IPS-18a (cell line): ENCODE measurements around the gene LDHAL6B.

ENCODE experiments used
- H3K27ac ChIP-seq: one replicate; pipeline ENCODE4 v1.5.1; 2013; ENCODE audit warnings: low read length
- H3K27me3 ChIP-seq: one replicate; pipeline ENCODE4 v1.6.1; 2013; ENCODE audit warnings: mild to moderate bottlenecking, low read length; ENCODE audit not compliant: control insufficient read depth, insufficient read depth
- H3K36me3 ChIP-seq: one replicate; pipeline ENCODE4 v1.6.1; 2013; ENCODE audit warnings: low read depth, low read length; ENCODE audit not compliant: control insufficient read depth
- H3K4me1 ChIP-seq: one replicate; pipeline ENCODE4 v1.6.1; 2013; ENCODE audit warnings: low read depth, low read length; ENCODE audit not compliant: control insufficient read depth
- H3K4me3 ChIP-seq: one replicate; pipeline ENCODE4 v1.5.1; 2013; ENCODE audit warnings: low read length
- H3K9ac ChIP-seq: one replicate; pipeline ENCODE4 v1.6.1; 2013; ENCODE audit warnings: mild to moderate bottlenecking, low read length, moderate library complexity
- H3K9me3 ChIP-seq: one replicate; pipeline ENCODE4 v1.6.1; 2013; ENCODE audit warnings: low read depth, low read length; ENCODE audit not compliant: control insufficient read depth

LDHAL6B gene

GRCh38 chr15:59242649-59243048 is 36.0 kb downstream of the LDHAL6B start:
- Histone ChIP-seq H3K4me3 (no peak overlapping the region), H3K36me3 (no peaks in the 10 kb centered on the region), H3K4me1 (peaks cover 6% of the 10 kb centered on the region), H3K9ac (no peak overlapping the region), H3K27ac (no peak overlapping the region), H3K27me3 (no peaks in the 10 kb centered on the region), H3K9me3 (no peaks in the 10 kb centered on the region)

GRCh38 chr15:59243622-59244021 is 37.0 kb downstream of the LDHAL6B start:
- Histone ChIP-seq H3K27me3 (no peaks in the 10 kb centered on the region), H3K9me3 (no peaks in the 10 kb centered on the region), H3K27ac (no peak overlapping the region), H3K9ac (no peak overlapping the region), H3K36me3 (no peaks in the 10 kb centered on the region), H3K4me3 (no peak overlapping the region), H3K4me1 (no peaks in the 10 kb centered on the region)

GRCh38 chr15:59244337-59244736 is 37.7 kb downstream of the LDHAL6B start:
- Histone ChIP-seq H3K36me3 (no peaks in the 10 kb centered on the region), H3K4me1 (no peaks in the 10 kb centered on the region), H3K4me3 (no peak overlapping the region), H3K27me3 (no peaks in the 10 kb centered on the region), H3K9ac (no peak overlapping the region), H3K9me3 (no peaks in the 10 kb centered on the region), H3K27ac (no peak overlapping the region)

- no peak overlapping the region for H3K27ac ChIP-seq
- no peaks in the 10 kb centered on the region for H3K27me3 ChIP-seq
- H3K4me3 ChIP-seq, result no peak overlapping the region
- no peak overlapping the region for H3K9ac ChIP-seq
- H3K9me3 ChIP-seq, result no peaks in the 10 kb centered on the region
- H3K4me1 ChIP-seq, result no peaks in the 10 kb centered on the region
- H3K36me3 ChIP-seq, result no peaks in the 10 kb centered on the region
Measured at GRCh38 chr15:59245559-59245958, 38.9 kb downstream of the LDHAL6B start.

- no peak overlapping the region for H3K27ac ChIP-seq
Measured at GRCh38 chr15:59247364-59247763, 40.7 kb downstream of the LDHAL6B start.

GRCh38 chr15:59249816-59250215 is 43.2 kb downstream of the LDHAL6B start:
- H3K36me3 ChIP-seq, result no peaks in the 10 kb centered on the region
- H3K27me3 ChIP-seq, result no peaks in the 10 kb centered on the region
- no peaks in the 10 kb centered on the region for H3K4me1 ChIP-seq
- H3K4me3 ChIP-seq, result no peak overlapping the region
- no peak overlapping the region for H3K27ac ChIP-seq
- H3K9ac ChIP-seq, result no peak overlapping the region
- no peaks in the 10 kb centered on the region for H3K9me3 ChIP-seq

More at GRCh38 chr15:59247364-59247763, 40.7 kb downstream of the LDHAL6B start:
- Histone ChIP-seq H3K36me3 (no peaks in the 10 kb centered on the region), H3K9ac (no peak overlapping the region), H3K4me1 (no peaks in the 10 kb centered on the region), H3K27me3 (no peaks in the 10 kb centered on the region), H3K4me3 (no peak overlapping the region), H3K9me3 (no peaks in the 10 kb centered on the region)

GRCh38 chr15:59250249-59250648 is 43.6 kb downstream of the LDHAL6B start:
- H3K4me1 ChIP-seq, result no peaks in the 10 kb centered on the region
- no peaks in the 10 kb centered on the region for H3K36me3 ChIP-seq
- H3K27me3 ChIP-seq, result no peaks in the 10 kb centered on the region
- no peaks in the 10 kb centered on the region for H3K9me3 ChIP-seq
- H3K27ac ChIP-seq, result no peak overlapping the region
- no peak overlapping the region for H3K4me3 ChIP-seq
- no peak overlapping the region for H3K9ac ChIP-seq

- H3K27ac ChIP-seq, result no peak overlapping the region
- H3K4me1 ChIP-seq, result no peaks in the 10 kb centered on the region
- H3K36me3 ChIP-seq, result no peaks in the 10 kb centered on the region
- H3K9me3 ChIP-seq, result no peaks in the 10 kb centered on the region
- no peak overlapping the region for H3K4me3 ChIP-seq
- no peak overlapping the region for H3K9ac ChIP-seq
- no peaks in the 10 kb centered on the region for H3K27me3 ChIP-seq
Measured at GRCh38 chr15:59251001-59251845, 44.6 kb downstream of the LDHAL6B start.

- no peak overlapping the region for H3K9ac ChIP-seq
- H3K9me3 ChIP-seq, result no peaks in the 10 kb centered on the region
- H3K27me3 ChIP-seq, result no peaks in the 10 kb centered on the region
- H3K36me3 ChIP-seq, result no peaks in the 10 kb centered on the region
- H3K4me3 ChIP-seq, result no peak overlapping the region
- H3K4me1 ChIP-seq, result no peaks in the 10 kb centered on the region
- no peak overlapping the region for H3K27ac ChIP-seq
Measured at GRCh38 chr15:59252137-59252536, 45.5 kb downstream of the LDHAL6B start.

GRCh38 chr15:59255680-59256336 is 49.2 kb downstream of the LDHAL6B start:
- no peaks in the 10 kb centered on the region for H3K4me1 ChIP-seq
- no peaks in the 10 kb centered on the region for H3K36me3 ChIP-seq
- no peaks in the 10 kb centered on the region for H3K9me3 ChIP-seq
- H3K4me3 ChIP-seq, result no peak overlapping the region
- H3K27ac ChIP-seq, result no peak overlapping the region
- no peak overlapping the region for H3K9ac ChIP-seq
- no peaks in the 10 kb centered on the region for H3K27me3 ChIP-seq

GRCh38 chr15:59256482-59256881 is 49.8 kb downstream of the LDHAL6B start:
- no peaks in the 10 kb centered on the region for H3K4me1 ChIP-seq
- no peaks in the 10 kb centered on the region for H3K9me3 ChIP-seq
- H3K27me3 ChIP-seq, result no peaks in the 10 kb centered on the region
- H3K9ac ChIP-seq, result no peak overlapping the region
- H3K36me3 ChIP-seq, result no peaks in the 10 kb centered on the region
- no peak overlapping the region for H3K4me3 ChIP-seq
- H3K27ac ChIP-seq, result no peak overlapping the region

- no peaks in the 10 kb centered on the region for H3K4me1 ChIP-seq
- H3K27me3 ChIP-seq, result no peaks in the 10 kb centered on the region
- H3K9ac ChIP-seq, result no peak overlapping the region
- no peaks in the 10 kb centered on the region for H3K9me3 ChIP-seq
- H3K27ac ChIP-seq, result no peak overlapping the region
- no peaks in the 10 kb centered on the region for H3K36me3 ChIP-seq
- no peak overlapping the region for H3K4me3 ChIP-seq
Measured at GRCh38 chr15:59257140-59257539, 50.5 kb downstream of the LDHAL6B start.
